ENCODE data around the gene C3orf22.

GRCh38 chr3:126607214-126607908 lies 48.6 kb upstream of the C3orf22 start:
- TF ChIP-seq EZH2 (IDR thresholded peaks at IDR 0.05; ENCODE audit: low read length, missing control alignments) = no peak
- no peak for TF ChIP-seq CTCF (conservative IDR thresholded peaks at IDR 0.05 in 1 of 2, IDR thresholded peaks at IDR 0.05 in 1 of 2; ENCODE audit: low read depth in 1 of 2, low read length in 2 of 2)
